HG03575 (cell line): ENCODE measurements around the gene SARS1.

Source experiments
- ATAC-seq: cut with Tn5 transposase; IDR thresholded peaks from one replicate; pipeline ENCODE4 v1.9.1; 2021; ENCODE audit not compliant: unreplicated experiment, insufficient number of reproducible peaks, low FRiP score; ENCODE audit errors: extremely low read depth

The SARS1 gene

GRCh38 chr1:109256971-109257681 lies 43.4 kb downstream of the SARS1 start:
- ATAC-seq, result no peak

GRCh38 chr1:109257682-109258421 lies 44.1 kb downstream of the SARS1 start:
- ATAC-seq, result no peak

GRCh38 chr1:109258481-109259466 lies 45.1 kb downstream of the SARS1 start:
- ATAC-seq, result no peak

DNA sequence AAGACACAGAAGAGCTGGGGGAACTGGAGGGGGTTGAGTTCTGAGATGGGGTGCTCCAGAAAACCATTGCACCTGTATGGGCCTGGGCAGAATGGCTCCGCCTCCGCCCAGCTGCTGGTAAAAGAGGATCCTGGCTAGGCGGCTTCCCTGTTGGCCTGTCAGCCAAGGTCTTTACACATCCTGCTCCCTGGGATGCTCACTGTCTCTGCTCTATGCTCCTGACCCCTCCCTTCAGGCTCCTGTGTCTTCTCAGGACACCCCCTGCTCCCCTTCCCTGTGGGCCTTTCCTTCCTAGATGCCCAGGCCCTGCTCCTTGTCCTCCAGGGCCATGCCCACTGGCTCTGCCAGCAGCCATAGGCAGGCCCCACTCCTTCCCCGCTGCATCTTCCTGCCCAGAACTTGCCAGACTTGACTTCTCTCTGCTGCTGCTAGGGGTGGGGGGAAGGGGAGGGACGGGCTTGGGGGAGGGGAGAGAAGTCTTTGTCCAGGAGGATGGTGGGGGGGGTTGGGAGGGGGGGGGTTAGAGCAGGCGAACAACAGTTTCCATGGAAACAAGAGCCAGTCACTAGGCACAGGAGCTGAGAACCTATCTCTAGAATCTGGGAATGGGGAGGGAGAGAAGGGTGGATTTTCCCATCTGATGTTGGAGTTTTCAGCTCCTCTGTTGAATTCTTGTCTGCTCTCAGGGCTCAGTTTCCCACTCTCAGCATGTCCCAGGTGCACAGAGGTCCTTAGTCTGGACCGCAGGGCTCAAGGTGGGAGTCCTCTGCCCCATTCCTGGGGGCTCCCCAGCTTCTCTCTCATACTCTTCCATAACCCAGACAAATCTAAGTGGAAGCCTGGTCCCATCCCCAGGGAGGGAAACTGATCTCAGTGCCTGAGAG lies 46.2 kb downstream of the SARS1 start:
- no peak for ATAC-seq

DNA sequence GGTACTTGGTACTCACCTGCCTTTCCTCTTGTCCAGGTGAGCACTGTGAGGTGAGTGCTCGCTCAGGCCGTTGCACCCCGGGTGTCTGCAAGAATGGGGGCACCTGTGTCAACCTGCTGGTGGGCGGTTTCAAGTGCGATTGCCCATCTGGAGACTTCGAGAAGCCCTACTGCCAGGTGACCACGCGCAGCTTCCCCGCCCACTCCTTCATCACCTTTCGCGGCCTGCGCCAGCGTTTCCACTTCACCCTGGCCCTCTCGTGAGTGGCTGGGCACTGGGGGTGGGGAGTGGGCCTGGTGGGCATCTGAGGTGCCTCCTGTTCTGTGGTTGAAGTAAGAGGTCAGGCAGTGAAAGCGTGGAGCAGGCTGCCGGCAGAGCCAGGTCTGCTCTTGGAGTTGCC lies 47.3 kb downstream of the SARS1 start:
- ATAC-seq, result no peak

GRCh38 chr1:109261578-109261977 lies 47.9 kb downstream of the SARS1 start:
- no peak for ATAC-seq

- no peak for ATAC-seq
Measured at GRCh38 chr1:109262231-109263055, 48.7 kb downstream of the SARS1 start.

DNA sequence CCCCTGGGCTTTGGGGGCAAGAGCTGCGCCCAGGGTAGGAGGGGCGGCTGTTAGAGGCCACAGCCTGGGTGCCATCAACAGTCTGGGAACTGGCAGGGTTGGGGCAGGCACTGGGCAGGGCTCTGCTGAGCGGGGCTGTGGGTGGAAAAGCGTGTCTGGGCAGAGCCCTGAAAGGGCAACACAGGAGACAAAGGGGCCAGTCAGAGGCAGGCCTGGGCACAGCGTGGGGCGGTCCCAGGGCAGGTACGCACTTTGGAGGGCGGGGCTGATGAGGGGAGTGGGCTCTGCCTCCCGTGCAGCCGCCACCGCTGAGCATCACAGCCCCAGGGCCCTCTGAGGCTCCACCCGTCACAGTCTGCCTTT lies 49.5 kb downstream of the SARS1 start:
- no peak for ATAC-seq

GRCh38 chr1:109263597-109264378 lies 50.1 kb downstream of the SARS1 start:
- no peak for ATAC-seq

GRCh38 chr1:109264379-109264755 lies 50.6 kb downstream of the SARS1 start:
- ATAC-seq, result no peak

DNA sequence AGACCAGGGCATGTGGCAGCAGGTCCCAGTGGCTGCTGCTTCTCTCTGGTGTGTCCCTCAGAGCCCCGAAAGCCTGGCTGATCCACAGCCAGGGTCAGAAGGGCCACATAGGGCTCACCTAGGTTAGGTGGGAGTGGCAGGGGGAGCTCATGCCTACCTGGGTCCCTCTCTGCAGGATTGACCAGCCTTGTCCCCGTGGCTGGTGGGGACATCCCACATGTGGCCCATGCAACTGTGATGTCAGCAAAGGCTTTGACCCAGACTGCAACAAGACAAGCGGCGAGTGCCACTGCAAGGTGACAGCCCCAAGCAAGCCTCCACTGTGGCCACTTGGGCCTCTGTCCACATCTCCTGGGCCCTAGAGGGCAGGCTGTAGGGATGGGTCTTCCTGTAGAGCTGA lies 51.3 kb downstream of the SARS1 start:
- no peak for ATAC-seq

GRCh38 chr1:109265741-109266330 lies 52.1 kb downstream of the SARS1 start:
- no peak for ATAC-seq

DNA sequence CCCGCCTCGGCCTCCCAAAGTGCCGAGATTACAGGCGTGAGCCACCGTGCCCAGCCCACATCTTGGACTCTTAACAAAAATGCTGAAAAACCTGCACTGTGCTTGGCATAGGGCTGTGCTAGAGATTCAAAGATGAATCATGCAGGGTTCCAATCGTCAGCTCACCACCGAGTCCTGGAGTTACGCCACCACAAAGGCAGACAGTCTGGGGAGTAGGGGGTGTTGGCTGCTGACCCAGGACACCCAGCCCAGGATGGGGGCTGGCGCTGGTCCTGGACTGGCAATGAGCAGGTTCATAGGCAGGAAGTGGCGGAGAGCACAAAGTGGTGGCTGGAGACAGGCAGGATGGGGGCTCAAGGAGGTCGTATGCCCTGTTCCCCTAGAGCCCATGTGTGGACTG lies 53.2 kb downstream of the SARS1 start:
- ATAC-seq, result no peak

DNA sequence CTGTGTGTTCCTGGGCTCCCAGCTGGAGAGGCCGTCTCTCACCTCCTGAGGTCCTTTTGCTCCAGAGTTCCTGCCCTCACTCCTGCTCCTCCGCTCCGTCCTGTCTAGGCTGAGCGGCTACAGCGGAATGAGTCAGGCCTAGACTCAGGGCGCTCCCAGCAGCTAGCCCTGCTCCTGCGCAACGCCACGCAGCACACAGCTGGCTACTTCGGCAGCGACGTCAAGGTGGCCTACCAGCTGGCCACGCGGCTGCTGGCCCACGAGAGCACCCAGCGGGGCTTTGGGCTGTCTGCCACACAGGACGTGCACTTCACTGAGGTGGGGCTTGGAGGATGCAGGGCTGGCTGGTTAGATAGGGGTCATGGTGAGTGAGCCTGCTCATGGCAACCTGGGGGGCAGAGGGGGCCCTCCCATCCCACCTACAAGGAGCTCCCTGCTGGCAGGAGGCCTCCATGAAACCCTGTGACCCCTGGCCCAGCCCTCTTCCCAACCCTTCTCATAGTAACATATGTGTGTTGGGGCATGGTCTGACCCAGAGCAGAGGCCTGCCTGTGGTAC lies 54.1 kb downstream of the SARS1 start:
- ATAC-seq, result no peak

- ATAC-seq, result no peak
Measured at GRCh38 chr1:109268431-109269211, 54.9 kb downstream of the SARS1 start.
